ENCODE data around the gene GRAPL.
"Not testable (repeated sequence)": the region's sequence is repeated elsewhere in the genome, so short reads cannot be mapped to it uniquely, and the experiment has no call there.

GRAPL gene

DNA sequence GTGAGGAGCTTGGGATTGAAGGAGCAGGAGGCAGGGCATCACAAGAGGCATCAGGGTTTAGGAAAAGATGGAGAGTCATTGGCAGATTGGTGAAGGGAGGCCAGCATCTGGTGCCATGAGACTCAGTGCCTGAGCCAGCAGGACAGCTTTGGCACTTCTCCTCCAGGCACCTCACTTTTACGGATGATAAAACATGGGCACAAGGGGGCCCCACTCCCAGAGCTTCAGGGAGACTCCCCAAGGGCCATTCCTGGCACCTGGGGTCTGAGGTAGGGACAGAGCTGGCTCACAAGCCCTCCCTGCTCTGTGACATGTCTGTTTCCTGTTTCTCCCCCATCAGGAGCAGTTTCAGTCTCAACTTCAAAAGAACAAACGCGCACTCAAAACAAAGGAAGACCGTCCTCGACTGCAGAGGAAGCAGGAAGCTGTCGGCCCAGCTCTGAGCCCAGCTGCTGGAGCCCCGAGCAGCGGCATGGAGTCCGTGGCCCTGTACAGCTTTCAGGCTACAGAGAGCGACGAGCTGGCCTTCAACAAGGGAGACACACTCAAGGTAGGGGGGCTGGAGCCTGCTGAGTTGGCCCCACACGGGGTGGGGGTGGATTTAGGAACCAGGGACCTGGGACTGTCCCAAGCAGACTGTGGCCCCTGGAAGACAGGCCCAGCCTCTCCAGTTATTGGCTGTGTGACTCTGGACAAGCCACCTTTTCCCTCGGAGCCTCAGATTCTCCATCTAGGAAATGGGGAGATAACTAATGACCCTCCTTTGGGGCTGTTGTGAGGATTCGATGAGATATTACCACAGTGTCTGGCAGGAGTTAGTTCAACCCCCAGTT lies at the start of gene GRAPL:
GRAPL (plus strand) TSS at position 442 of the 833 bp plus-strand sequence; CDS start at position 473, 31 bp downstream.
- not testable (repeated sequence) for DNase-seq (ENCODE audit: low read depth)

DNA sequence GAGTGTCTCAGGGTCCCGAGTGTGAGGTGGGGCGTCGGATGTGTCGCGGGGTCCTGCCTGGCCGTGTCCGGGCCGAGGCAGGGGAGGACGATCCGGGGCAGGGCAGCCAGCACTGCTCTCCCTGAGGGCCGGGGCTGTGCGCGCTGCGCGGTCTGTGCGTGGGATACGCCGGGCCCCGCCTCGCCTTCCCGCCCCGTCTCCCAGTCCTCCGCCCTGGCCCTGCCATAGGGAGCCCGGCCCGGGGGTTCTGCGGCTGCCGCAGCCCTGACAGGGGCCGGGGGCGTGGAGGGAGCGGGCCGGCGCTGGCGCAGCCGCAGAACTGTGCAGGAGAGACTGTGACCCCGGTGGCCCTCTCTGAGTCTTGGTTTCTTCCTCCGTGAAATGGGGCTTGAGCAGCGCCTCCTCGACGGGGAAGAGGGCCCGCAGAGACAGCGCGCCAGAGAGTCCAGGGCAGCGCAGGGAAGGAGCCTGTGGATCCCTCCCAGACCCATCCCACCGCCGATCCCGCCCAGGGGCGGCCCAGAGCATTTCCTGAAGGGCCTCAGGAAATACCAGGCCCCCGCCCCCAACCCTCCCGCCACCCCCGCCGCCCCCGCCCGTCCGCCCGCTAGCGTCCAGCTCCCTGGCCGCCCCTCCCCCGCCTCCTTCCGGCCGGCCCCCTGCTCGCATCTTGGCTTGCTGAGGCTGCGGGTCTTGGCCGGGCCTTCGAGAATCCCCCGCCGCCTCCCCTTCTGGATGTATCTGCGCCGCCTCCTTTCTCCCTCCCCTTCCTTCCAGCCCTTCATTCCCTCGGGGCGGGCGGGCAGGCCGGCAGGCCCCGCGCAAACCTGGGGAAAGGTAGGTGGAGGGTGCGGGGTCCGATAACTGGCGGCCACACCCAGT lies 38.3 kb upstream of the GRAPL start:
- DNase-seq (ENCODE audit: low read depth), result not testable (repeated sequence)

DNA sequence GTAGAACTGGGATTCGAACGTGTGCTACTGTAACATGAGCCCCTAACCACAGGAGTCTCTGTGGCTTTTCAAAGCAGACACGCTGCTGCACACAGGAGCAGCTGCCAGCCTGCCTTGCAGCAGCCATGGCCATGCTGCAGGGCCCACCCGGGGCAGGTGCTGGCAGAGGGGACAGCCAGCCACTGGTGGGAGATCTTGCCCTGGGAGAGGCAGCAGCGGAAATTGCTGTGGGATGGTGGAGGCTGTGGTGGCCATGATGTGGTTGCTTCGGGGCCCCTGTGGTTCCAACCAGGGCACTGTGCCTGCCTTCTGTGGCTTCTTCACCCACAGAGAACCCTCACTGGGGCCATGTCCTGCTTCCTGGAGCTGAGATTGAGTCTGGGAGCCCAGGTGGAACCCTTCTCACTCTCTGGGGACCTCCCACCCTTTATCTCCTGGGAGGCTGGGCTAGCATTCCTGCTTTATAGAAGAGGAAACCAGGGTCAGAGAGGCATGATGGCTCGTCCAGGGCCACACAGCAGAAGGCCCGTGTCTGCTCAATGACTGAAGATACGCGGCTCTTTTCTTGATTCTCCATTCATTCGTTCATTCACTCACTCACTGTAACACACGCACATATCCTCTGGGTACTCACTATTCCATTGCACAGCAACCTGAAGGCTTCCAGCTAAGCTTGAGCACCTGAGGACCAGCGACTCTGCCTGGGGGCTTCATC lies 37.2 kb upstream of the GRAPL start:
- not testable (repeated sequence) for DNase-seq (ENCODE audit: low read depth)

DNA sequence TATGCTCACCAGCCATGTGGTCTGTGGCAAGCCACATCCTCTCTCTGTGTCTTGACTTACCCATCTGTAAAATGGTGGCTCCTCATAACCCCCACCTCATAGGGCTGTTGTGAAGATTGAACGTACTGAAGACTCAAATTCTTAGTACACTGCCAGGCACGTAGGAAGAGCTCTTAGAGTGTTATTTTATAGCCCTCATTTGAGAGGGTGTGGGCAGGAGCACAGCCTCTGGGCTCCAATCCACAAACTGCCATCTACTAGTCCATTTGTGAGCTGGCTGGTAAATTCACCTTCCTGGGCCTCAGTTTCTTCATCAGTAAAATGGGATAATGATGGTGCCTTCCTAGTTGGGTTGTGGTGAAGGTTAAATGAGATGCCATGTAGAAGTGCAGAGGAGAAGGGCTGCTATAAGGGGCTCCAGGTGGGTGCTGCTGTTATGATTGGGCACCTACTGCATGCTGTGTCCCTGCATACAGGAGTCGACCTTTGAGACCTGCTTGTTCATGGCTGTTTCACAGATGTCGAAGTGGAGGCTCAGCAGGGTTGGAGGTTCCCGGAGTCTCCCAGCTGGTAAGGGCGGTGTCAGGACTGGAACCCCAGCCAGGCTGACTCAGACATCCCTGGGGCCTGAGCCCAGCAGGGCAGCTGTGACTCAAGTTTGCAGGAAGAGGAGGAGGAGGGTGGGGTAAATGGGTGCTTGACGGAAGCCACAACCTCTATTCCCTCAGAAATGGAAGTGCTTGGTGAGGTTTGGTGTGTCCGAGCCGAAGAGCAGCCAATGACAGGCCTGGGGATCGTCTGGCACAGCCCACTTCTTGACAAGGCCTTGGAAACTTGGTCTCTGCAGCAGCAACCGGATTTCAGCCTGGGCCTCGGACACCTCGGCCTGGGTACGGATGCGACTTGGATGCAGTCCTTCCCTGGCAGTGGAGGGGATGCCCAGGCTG lies 34.4 kb upstream of the GRAPL start:
- peak; percentile 72 for DNase-seq (ENCODE audit: low read depth)

DNA sequence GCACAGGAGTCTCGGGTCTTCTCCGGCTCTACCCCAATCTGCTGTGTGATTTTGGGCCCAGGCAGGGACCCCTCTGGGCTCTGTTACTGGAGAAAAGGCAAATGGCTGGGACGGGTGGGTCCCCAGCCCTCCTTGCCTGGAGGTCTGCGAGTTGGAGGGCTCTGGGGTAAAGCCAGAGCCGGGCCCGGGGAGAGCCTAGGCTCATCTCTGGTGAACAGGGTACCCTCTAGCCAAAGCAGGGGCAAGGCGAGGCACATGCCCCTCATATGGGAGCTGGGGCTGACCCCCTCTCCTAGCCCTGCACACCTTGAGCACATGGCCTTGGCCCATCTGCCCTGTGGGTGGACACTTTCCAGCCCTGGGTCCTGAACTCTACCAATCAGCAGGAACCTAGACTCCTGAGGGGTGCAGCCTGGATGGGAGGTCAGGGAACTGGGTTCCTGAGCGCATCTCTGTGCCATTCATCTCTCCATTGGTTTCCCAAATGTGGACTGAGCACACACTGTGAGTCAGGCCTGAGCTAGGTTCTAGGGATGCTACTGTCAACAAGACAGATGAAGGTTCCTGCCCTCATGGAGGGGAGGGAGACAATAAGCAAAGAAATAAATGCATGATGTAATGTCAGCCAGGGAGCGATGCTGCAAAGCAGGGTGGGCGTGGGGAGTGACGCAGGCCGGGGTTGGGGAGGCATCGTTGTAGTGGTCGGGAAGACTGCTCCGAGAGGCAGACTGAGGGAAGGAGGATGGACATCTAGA lies 33.5 kb upstream of the GRAPL start:
- not testable (repeated sequence) for DNase-seq (ENCODE audit: low read depth)

DNA sequence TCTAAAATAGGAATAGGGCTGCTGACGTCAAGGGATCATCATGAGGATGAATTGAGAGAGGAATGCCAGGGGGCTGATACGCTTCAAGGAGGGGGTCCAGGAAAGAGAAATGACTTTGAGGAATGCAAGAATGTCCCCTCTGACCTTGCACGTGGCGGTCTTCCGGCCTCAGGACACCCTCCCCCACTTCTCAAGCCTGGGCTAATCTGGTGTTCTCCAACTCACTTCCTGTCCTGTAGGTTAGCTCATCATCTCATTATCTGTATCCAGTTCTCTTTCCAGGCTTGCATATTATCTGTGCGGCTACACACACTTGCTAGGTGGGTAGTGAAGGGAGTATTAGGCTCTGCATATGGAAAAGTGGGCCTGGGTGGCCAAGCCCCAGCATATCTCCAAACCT lies 18.9 kb upstream of the GRAPL start:
- peak; percentile 61 for DNase-seq (ENCODE audit: low read depth)

DNA sequence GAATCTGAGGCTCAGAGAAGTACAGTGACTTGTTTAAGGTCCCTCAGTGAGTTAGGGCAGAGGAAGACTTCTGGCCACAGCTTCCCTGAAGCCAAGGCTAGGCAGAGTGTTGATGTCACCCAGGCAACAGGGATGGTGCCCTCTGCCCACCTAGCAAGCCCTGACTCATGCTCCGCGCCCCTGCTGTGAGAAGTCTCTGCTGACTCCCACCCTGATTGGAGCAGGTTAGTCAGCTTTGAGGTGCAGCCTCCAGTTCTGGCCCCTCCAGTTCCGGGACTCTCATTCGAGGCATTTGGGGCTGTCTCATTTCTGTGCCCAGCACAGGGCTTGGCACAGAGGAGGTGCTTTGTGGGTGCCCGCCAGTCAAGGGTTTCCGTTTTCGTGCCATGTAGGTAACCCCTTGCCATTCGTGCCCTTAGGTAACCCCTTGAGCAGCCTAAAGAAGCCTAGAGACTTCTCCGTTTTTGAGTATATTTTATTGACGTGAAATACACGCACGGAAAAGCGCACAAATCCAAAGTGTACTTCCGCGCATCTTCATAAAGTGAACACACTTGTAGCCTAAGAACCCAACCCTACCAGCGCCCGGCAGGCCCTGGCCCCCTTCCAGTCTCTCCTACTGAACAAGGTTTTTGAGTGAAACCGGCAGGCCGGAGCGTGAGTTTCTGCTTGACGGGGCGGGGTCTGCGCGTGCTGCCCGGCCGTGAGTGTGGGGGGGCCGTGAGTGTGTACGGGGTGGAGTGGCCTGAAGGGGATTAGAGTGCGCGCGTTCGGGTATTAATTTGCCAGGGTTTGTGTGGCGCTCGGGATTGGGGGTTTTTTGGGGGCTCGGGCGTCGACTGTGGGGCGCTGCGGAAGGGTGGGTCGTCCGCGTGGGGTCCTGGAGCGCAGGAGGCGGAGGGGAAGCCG lies 16.9 kb upstream of the GRAPL start:
- DNase-seq (ENCODE audit: low read depth), result not testable (repeated sequence)

DNA sequence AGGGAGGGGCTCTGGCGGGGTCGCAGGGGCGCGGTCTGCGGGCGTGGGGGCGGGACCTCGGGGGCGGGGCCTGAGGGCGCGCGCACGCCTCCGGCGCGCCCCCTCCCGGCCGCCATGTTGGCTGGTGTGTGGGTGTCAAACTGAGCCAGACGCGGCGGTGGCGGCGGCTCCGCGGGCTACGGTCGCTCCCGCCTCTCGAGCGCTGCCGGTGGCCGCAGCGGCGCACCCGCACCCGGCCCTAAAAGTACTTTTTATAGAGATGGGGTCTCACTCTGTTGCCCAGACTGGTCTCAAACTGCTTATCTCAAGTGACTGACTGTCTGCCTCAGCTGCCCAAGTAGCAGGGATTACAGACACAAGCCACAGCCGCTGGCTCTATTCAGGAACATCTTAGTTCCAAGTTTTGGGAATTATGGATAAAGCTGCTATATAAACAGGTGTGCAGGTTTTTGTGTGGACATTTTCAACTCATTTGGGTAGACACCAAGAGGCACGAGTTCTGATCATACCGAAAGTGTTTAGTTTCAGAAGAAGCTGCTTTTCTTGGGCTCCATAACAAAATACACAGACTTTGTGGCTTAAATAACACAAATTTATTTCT lies 16.2 kb upstream of the GRAPL start:
- DNase-seq (ENCODE audit: low read depth), result peak; percentile 55

DNA sequence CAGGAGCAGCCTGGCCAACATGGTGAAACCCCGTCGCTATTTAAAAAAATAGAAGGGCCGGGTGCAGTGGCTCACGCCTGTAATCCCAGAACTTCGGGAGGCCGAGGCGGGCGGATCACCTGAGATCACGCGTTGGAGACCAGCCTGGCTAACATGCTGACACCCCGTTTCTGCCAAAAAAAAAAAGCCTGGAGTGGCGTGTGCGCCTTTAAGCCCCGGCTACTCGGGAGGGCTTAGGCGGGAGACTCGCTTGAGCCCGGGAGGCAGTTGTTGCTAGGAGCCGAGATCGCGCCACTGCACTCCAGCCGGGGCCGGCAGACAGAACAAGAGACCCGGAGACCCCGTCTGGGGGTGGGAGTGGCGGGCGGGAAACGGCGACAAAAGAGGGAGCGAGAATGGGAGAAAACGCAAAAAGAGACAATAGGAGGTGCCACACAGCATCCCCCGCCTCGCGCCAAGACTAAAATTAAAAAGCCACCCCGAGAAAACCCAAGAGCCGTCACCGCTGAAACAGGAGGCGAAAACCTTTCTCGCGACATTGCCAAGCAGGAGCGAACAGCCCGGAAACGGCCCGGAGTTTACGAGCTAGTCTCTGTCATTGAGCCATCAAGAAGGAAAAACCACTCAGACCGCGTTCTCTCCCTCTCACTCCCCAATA lies 15.5 kb upstream of the GRAPL start:
- DNase-seq (ENCODE audit: low read depth), result peak; percentile 98

DNA sequence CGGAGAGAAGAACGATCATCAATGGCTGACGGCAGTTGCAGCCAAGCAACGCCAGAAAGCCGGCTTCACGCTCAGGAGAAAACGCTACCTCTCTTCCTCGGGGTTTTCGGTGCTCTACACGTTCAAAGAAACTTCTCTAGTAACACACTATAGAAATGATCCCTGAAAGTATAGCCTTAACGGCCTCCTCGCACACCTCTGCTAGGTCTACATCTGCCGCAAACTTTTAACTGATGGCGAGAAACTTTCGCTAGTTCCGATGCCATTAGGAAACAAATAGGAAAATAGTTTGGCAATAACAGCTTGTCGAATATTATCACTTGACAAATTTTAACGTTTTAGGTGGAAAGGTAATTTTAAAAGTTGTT lies 14.9 kb upstream of the GRAPL start:
- DNase-seq (ENCODE audit: low read depth), result peak; percentile 6

DNA sequence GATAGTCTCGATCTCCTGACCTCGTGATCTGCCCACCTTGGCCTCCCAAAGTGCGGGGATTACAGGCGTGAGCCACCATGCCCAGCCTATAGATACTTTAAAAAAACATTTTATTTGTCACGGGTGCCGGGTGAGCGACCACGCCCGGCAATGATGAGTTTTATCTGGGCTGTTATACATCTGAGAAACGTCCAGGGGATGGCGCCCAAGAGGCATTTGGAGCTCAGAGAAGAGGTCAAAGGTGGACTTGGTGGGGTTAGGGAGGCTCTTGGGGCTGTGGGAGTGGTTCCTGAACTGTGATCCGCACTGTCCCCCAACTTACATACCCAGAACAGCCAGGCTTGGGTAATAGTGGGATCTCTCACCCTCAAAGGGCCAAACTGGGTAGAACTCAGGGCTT lies 8.7 kb upstream of the GRAPL start:
- not testable (repeated sequence) for DNase-seq (ENCODE audit: low read depth)

DNA sequence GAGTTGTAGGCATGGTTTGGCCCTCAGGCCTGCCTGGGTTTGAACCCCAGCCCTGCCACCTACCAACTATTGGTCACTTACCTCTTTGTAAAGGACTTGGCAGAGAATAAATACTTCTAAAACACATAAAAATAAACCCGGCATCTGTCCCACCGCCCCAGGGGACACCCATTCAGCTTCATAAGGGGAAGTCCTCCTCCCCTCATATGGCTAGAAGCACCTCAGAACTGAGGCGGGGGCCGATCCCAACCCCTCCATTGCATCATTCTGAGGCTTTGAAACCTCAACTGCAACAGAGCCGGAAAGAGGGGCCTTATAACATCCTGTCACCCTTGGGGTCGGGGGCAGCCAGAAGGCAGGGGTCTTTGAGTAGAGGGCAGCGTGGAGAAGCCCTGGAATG lies 2.1 kb upstream of the GRAPL start:
- not testable (repeated sequence) for DNase-seq (ENCODE audit: low read depth)

DNA sequence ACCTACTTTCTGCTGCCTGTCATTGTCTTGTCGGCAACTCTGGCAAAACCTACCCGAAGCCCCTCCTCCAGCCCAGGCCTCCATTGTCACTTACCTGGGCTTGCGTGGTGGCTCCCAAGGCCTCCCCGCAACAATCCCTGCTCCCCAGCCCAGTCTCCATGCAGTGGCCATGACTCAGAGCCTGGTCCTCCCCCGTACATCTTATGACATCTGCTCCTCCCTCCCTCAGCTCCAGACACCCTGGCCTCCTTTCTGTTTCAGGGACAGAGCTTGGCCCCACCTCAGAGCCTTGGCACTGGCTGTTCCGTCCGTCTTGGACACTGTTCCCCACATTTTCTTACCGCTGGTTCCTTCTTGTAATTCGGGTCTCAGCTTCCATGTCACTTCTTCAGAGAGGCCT lies 2.1 kb downstream of the GRAPL start:
- not testable (repeated sequence) for DNase-seq (ENCODE audit: low read depth)

DNA sequence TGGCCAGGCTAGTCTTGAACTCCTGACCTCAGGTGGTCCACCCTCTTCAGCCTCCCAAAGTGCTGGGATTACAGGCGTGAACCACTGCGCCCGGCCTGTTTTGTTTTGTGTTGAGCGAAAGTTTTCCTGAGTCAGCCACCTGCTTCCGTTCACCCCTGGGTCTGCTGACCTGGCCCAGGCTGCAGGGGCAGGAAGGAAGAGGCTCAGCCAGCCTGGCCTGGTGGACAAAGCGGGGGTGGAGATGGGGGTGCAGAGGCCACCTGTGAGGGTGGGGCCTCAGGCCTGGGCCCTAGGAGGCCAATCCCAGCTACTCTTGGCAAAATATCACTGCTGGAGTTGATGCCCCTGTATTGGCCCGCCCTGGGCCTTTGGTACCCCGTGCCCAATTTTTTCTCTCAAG lies 3.7 kb downstream of the GRAPL start:
- not testable (repeated sequence) for DNase-seq (ENCODE audit: low read depth)

DNA sequence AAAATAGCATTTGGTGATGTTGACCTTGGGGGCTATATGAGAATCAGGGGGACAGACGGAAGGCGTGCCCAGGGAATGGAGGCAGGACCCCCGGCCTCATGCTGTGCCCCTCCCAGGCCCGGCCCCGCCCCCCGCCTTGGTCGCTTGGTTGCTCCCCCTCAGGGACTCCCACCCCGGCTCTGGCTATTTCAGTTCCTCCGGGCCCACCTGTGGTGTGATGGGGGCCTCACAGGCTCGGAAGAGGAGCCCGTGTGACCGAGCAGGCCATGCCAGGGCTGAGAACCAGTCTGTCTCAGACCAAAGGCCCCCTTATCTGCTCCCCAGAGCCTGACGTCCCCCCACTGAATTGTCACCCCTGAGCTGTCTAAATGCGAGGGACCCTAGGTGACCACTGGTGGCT lies 4.4 kb downstream of the GRAPL start:
- not testable (repeated sequence) for DNase-seq (ENCODE audit: low read depth)

DNA sequence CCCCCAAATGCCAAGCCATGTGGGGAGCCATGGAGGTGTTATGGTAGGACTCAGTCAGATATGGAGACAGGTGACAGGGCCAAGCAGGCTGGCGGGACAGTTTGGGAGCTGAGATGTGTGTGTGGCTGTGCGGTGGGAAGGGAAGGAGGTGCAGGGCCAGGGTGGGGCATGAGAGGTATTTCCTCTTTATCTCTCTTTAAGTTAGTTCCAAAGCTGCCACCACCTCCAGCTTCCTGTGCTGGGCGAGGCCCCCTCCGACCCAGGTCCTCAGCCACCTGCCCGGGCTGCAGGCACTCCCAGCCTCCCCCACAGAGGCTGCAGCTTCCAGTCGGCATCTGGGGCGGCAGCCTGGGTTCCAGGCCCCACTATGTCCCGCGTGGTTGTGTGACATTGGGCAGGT lies 6.4 kb downstream of the GRAPL start:
- DNase-seq (ENCODE audit: low read depth), result not testable (repeated sequence)

DNA sequence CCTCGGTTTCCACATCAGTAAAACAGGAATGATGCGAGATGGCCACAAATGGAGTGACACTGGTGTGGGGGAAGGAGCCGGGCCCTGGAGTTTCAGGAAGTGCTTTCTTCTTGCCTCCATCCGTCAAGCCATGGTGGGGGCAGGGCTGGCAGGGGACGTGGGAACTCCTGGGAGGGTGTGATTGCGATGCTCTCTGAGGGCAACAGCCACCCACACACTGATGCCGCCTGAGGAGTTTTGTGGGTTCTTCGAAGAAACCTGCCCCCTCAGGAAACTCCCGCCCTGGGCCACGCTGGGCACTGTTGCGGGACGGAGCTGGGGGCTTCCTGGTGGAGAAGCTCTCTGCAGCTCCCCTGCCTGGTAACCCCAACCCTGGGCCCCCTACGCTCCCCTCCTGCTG lies 8.0 kb downstream of the GRAPL start:
- DNase-seq (ENCODE audit: low read depth), result not testable (repeated sequence)

DNA sequence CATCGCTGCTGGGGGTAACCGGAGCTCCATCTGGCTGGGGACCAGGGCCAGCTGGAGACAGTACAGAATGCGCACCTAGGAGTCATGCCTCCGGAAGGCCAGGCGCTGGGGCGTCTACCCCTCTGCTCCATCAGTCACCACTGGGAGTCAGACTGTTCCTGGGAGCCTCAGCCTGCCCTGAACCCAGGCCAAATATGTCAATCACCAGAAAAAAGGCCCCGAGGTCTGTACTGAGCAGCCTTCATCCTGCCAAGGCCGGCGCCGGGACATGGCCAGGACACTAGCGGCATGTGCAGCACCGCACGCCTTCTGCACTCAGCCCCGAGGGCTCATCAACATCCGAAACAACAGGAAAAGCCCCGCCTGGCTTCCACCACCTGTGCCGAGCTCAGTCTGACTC lies 8.7 kb downstream of the GRAPL start:
- not testable (repeated sequence) for DNase-seq (ENCODE audit: low read depth)
